Breast epithelium (tissue), 3 donors: ENCODE results near the gene SYCN.

Source experiments
- CTCF ChIP-seq, 3 donors: fragments of 450-650 bp; IDR thresholded peaks; one replicate each; pipeline ENCODE4 v1.5.1; 2016 to 2017; ENCODE audit warnings: antibody characterized with exemption in 3 of 3, mild to moderate bottlenecking in 3 of 3, moderate library complexity in 3 of 3
- POLR2A ChIP-seq: fragments of 450-650 bp; IDR thresholded peaks from one replicate; pipeline ENCODE4 v1.6.1; 2016; ENCODE audit warnings: antibody characterized with exemption, mild to moderate bottlenecking, moderate library complexity
- POLR2AphosphoS5 ChIP-seq, 3 donors: sonication (generic); formaldehyde crosslinking; IDR thresholded peaks; one replicate each; pipeline ENCODE4 v1.6.1; 2017; ENCODE audit warnings: antibody characterized with exemption in 3 of 3

DNA sequence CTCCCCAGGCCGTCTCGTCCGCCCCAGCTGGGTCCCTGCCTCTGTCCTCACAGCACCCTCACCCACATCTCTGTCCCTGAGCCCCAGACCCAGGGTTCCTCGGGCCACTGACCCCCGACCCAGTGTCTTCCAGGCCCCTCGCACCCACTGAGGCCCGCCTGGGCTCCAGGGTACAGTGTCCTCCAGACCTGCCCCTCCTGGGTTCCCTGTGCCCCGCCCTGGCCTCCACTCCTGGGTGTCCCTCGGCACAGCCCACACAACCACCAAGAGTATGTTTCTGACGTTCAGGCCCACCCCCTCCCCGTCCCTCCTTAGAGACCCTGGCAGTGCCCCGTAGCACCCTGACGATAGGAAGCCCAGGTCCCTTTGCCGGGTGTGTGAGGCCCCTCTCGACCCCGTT, 29.9 kb downstream of the SYCN start:
- TF ChIP-seq POLR2A, result no peak
- TF ChIP-seq POLR2AphosphoS5 (IDR thresholded peaks at IDR 0.05), result no peak
- TF ChIP-seq CTCF (IDR thresholded peaks at IDR 0.05), result no peak
